AG04449 (cell line): ENCODE data around the gene PHLPP2.
"Not testable (repeated sequence)": the region's sequence is repeated elsewhere in the genome, so short reads cannot be mapped to it uniquely, and the experiment has no call there.

Experiments
- CTCF ChIA-PET: fragments of 350-600 bp; formaldehyde crosslinking; extraction: SDS; loops from one replicate; lab custom pipeline; 2021; ENCODE audit warnings: antibody characterized with exemption; lab: Yijun Ruan, JAX
- POLR2A ChIA-PET: fragments of 400-600, 350-600 bp; formaldehyde crosslinking; extraction: SDS; loops from one replicate; lab custom pipeline; 2020; ENCODE audit warnings: antibody characterized with exemption, inconsistent platforms; lab: Yijun Ruan, JAX
- DNase-seq: peaks from one replicate; pipeline ENCODE4 v3.0.0-alpha.2; 2010; ENCODE audit warnings: low read depth, low spot score
- H3K4me3 ChIP-seq: 2 replicates; pipeline ENCODE4 v1.5.1; 2011; ENCODE audit warnings: low read depth, mild to moderate bottlenecking, control low read depth, low read length
- CTCF ChIP-seq: IDR thresholded peaks from one replicate; pipeline ENCODE4 v1.5.1; 2011; ENCODE audit warnings: mild to moderate bottlenecking, moderate library complexity, low read length, control low read depth, inconsistent platforms; ENCODE audit not compliant: insufficient read depth; ENCODE audit errors: missing control alignments

Gene PHLPP2

DNA sequence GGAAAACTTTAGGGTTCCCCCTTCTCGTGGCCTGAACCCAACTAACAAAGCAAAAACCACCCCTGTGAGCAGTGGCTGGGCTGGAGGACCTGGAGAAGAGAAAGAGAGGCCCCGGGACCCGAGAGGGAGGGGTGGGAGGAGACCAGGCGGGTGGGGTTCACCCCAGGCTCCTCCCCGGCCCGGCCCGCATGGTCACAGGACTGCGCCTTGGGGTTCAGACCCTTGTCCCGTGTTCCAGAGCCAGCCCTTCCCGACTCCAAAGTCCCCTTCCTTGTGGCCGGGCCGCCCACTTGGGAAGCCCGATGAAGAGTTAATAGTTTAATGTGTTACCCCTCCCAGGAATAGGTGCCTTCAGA, 97.7 kb downstream of the PHLPP2 start:
- no peak overlapping the region; the same call in 1 of the 2 replicates for H3K4me3 ChIP-seq
- no peak for TF ChIP-seq CTCF
- ChIA-PET CTCF (no interaction called here), POLR2A (no interaction called here)
- DNase-seq = no peak

- peak within 1 kb of the TSS; percentile 42 for H3K4me3 ChIP-seq
- DNase-seq = no peak
- no peak for TF ChIP-seq CTCF
- CTCF ChIA-PET = no interaction called here
- POLR2A ChIA-PET = no interaction called here
Measured at GRCh38 chr16:71626018-71626857, 98.3 kb downstream of the PHLPP2 start, which contains the start of gene MARVELD3. MARVELD3 (plus strand) TSS chr16:71626184; CDS start chr16:71626230, 46 bp downstream.

DNA sequence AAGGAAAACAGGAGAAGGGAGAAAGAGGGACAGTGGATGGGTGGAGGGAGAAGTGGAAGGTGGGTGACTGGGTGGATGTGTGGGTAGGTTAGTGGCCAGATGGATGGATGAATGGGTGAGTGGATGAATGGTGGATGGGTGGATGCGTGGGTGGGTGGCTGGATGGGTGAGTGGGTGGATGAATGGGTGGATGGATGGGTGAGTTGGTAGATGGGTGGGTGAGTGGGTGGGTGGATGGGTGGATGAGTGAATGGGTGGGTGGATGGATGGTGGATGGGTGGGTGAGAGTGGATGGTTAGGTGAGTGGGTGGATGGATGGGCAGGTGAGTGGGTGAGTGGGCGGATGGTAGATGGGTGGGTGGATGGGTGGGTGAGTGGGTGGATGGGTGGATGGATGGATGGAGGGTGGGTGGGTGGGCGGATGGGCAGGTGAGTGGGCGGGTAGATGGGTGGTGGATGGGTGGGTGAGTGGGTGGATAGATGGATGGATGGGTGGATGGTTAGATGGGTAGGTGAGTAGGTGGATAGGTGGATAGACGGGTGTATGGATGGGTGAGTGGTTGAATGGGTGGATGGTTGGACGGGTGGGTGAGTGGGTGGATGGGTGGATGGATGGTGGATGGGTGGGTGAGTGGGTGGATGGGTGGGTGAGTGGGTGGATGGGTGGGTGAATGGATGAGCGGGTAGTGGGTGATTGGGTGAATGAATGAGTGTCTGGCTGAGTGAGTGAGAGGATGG, 99.2 kb downstream of the PHLPP2 start:
- ChIA-PET CTCF (interaction anchor here (7.0 kb wide), 1 partner anchor 15 kb away, joined by 43 read pairs; no protein-coding TSS in a partner anchor), POLR2A (no interaction called here)
- no peak for TF ChIP-seq CTCF
- H3K4me3 ChIP-seq = no peak overlapping the region
- DNase-seq = no peak

DNA sequence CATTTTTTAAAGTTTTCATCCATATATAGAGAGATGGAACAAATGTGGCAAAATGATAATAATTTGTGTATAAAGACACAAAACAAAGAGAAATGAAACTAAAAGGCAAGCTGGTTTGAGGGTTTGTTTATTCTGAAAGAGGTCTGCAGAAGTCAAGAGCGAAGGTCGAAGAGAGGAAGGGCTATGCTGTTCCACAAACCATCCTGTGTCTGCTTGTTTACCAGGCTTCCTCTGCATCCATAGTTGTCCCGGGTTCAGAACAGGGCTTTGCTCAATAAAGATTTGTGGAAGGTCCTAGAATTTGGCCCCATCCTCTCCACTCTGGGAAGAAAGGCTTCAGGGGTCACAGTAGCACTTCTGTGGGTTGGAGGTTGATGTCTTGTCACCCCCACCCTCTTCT, 100.9 kb downstream of the PHLPP2 start:
- DNase-seq = no peak
- H3K4me3 ChIP-seq = no peak overlapping the region
- ChIA-PET CTCF (interaction anchor here (7.0 kb wide), 1 partner anchor 13 kb away, joined by 43 read pairs; no protein-coding TSS in a partner anchor), POLR2A (no interaction called here)
- no peak for TF ChIP-seq CTCF

GRCh38 chr16:71622088-71622487, 102.4 kb downstream of the PHLPP2 start:
- ChIA-PET CTCF (interaction anchor here (7.0 kb wide), 1 partner anchor 12 kb away, joined by 43 read pairs; no protein-coding TSS in a partner anchor), POLR2A (no interaction called here)
- TF ChIP-seq CTCF = no peak
- H3K4me3 ChIP-seq = no peak overlapping the region
- no peak for DNase-seq

DNA sequence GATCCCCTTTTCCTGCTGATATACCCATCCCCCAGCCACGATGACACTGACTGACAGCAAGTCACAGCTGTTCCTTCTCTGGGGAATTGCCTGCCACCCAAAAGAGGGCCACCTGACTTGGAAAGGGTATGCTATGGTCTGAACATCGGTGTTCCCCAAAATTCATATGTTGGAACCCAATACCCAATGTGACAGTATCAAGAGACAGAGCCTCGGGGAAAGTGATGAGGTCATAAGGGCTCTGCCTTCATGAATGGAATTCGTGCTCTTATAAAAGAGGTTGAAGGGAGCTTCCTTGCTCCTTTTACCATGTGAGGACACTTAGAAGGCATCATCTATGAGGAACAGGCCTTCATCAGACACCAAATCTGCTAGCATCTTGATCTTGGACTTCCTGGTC, 106.1 kb downstream of the PHLPP2 start:
- no peak for TF ChIP-seq CTCF
- DNase-seq = no peak
- POLR2A ChIA-PET = no interaction called here
- CTCF ChIA-PET = interaction anchor here (1.0 to 7.0 kb wide), 3 partner anchors 8 to 53 kb away, joined by 3 to 43 read pairs (median 3); no protein-coding TSS in a partner anchor
- no peak overlapping the region for H3K4me3 ChIP-seq

- POLR2A ChIA-PET, H3K4me3 ChIP-seq, CTCF ChIA-PET, DNase-seq: not testable (repeated sequence)
Measured at GRCh38 chr16:71614956-71615355, 109.5 kb downstream of the PHLPP2 start.
